GM18951 (cell line): ENCODE data around the gene LY86.

ENCODE experiments used
- POLR2A ChIP-seq: IDR thresholded peaks from 4 replicates; pipeline ENCODE4 v1.6.1; 2011; ENCODE audit warnings: mild to moderate bottlenecking; ENCODE audit not compliant: insufficient read length, insufficient read depth; ENCODE audit errors: extremely low read depth
- in situ Hi-C: fragments of 300-500 bp; cut with MboI; formaldehyde crosslinking; loops from one replicate; pipeline ENCODE4 v1.12.0; 2022; ENCODE audit warnings: low sequenced_read_pairs, mixed read lengths, inconsistent platforms; ENCODE audit not compliant: unreplicated experiment

Gene LY86

DNA sequence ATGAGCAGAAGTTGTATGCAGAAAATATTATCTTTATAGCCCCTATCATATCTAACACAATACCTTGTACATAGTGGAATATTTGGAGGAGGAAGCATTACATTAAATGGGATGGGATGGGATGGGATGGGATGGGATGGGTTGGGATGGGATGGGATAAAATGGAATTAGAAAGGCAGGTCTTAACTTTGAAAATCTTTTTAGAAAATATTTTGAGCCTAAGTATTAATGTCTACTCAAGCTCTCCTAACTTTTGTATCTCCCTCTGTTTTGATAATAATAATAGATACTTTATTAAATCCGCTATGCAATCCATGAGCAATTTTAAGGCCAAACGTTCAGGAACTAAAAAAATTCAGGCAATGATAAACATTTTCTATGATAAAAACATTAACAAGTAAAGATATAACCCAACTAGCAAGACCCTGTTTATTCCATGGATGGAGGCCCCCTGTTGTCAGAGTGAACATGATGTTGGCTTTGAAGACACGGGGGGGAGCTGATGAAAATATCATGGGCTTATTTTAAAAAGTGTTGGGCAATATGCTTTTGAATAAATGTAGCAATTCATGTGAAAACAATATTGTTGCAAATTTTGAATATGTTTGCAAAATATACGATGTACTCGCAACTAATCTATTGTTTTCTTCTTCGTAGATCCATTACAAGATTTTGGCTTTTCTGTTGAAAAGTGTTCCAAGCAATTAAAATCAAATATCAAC, 35.9 kb downstream of the LY86 start:
- no peak for TF ChIP-seq POLR2A
- in situ Hi-C loops: no loop called here

DNA sequence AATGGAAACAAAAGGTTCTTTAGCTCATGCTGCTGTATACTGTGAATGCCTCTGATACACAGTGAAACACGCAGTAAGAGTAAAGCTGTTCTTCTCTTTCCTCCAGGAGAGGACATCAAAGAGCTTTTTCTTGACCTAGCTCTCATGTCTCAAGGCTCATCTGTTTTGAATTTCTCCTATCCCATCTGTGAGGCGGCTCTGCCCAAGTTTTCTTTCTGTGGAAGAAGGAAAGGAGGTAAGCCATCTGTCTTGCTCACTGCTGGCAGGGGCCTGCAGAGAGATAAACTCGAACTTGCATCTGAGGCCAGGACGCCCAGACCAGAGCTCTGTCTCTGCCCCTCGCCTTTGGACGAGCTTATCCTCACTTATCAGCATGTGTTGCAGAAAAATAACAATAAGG, 37.7 kb downstream of the LY86 start:
- in situ Hi-C loops: no loop called here
- TF ChIP-seq POLR2A: no peak

- no peak for TF ChIP-seq POLR2A
These were observed 40.9 kb downstream of the LY86 start for GRCh38 chr6:6629402-6629801.

DNA sequence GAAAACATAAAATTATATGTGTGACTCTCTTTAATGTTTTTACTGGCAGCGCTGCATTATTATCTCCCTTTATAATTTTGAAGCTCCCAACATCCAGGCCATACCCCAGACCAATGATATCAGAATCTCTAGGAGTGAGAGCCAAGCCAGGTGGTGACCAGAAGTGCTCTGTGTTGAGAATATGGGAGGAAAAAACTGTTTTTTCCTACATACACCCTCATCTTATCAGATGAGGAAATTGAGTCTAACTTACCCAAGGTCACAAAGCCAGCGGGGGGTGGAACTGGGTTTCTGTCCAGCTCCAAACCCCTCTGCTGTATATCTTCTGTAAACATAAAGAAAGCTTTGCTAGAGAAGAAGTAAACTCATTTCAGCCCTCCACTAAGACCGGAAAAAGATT, 42.5 kb downstream of the LY86 start:
- TF ChIP-seq POLR2A: no peak
- in situ Hi-C loops: no loop called here

More at GRCh38 chr6:6629402-6629801, 40.9 kb downstream of the LY86 start:
- in situ Hi-C loops: no loop called here

DNA sequence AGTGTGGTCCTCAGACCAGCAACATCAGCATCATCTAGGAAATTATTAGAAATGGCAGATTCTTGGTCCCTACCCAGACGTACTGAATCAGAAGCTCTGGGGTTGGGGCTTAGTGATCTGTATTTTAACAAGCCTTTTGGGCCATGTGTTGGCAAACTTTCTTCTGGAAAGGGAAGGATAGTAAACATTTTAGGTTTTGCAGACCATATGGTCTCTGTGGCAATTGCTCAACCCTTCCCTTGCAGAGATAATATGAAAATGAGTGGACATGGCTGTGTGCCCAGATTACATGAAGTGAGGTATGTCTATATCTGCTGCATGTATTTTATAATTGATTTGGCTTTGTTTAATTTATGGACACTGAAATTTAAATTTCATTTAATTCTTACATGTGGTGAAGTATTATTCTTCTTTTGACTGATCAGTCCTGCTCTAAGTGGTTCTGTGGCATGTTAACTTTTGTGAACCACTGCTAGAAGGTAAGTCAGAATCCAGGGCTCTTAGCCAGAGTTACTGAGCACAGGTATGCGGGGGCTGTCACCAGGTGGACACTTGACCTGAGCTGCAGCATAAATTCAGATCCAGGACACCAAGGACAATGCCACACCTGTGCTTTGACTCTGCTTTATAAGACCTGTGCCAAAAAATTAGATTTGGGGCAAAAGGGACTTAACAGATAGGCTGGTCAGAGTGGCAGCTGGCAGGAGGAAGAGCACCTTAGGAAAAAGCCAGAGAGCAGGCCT, 43.2 kb downstream of the LY86 start:
- TF ChIP-seq POLR2A: no peak
- in situ Hi-C loops: no loop called here

- in situ Hi-C loops: no loop called here
- TF ChIP-seq POLR2A: no peak
These were observed 45.6 kb downstream of the LY86 start for GRCh38 chr6:6633898-6634734.

DNA sequence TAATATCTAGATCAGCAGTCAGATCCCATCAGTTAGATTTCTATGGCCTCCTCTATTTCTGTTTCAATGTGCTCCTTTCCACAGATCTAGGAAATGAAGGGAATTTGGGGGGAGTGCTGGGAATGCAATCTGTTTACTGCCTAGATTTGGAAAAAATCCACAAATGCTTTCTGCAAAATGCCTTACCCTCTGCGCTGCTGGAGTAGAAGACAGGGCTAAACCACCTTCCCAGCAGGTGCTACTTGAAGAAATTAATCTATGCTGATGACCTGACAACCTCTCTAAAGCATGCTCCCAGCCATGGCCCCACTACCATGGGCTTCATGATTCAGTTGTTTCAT, 46.2 kb downstream of the LY86 start:
- in situ Hi-C loops: no loop called here
- no peak for TF ChIP-seq POLR2A

DNA sequence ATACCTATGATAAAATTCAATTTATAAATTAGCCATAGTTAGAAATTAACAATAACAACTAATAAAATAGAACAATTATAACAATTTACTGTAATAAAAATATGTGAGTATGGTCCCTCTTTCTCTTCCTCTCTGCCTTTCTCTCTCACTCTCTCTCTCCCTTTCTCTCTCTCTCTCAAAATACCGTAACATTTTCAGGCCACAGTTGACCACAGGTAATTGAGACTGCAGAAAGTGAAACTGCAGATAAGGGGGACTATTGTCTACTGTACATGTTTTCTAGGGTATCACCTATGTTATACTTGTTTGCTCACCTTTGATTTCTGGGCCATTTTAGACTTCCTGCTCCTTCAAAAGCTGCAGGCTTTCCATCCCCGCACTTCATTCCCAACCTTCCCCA, 46.8 kb downstream of the LY86 start:
- no peak for TF ChIP-seq POLR2A
- in situ Hi-C loops: no loop called here

- TF ChIP-seq POLR2A: no peak
- in situ Hi-C loops: no loop called here
These were observed 47.3 kb downstream of the LY86 start for GRCh38 chr6:6635869-6636268.

GRCh38 chr6:6639572-6639971, 51.1 kb downstream of the LY86 start:
- in situ Hi-C loops: no loop called here
- no peak for TF ChIP-seq POLR2A

DNA sequence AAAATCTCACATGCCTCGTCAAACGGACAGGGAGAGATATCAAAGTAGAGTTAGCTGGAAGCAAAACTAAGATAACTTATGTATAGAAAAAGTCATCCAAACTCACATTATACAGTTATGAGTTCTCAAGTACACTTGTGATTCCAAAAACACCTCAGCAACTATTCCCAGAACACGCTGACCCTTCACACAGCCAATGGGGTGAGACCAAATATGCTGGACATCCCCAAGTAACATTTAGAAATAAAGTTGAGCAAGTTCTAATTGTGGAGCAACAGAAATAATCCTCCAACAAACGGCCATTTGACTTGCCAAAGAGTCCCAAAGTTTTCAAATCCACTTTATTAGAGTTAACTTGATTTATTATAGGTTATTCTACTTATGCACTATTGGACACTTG, 52.4 kb downstream of the LY86 start:
- in situ Hi-C loops: no loop called here
- TF ChIP-seq POLR2A: no peak

GRCh38 chr6:6643398-6643797, 54.9 kb downstream of the LY86 start:
- no peak for TF ChIP-seq POLR2A
- in situ Hi-C loops: no loop called here

DNA sequence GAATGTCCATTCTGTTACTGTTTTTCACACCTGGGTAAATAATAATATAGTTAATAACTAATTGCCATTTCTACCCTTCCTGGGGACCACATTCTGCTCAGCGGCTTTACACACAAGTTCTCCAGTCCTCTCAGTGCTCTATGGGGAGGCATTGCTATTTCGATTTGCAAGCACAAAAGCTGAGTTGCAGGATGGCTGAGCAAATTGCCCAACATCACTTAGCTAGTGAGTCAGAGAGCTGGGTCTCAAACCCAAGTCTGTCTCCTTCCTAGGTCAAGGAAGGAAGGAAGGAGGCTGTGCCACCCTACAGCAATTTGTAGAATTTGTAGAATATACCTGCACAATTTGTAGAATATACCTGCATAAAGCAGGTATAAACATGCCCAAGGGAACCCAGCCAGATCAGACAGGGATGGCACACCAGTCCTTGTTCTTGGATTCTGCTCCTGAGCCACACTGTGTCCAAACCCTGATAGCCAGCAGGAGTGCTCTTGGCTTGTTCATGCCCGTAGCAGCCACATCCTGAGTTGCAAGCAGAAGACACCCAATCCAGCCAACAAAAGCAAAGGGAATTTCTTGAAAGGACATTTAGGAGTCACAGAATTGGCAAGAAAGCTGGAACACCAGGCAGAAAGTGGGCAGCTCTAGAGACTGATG, 56.9 kb downstream of the LY86 start:
- in situ Hi-C loops: no loop called here
- no peak for TF ChIP-seq POLR2A
